GM12878 (cell line): Measurements from ENCODE around the gene RPS6KL1. TPM values are rescaled to one million over a fixed set of nuclear protein-coding genes. Genes with fewer than 3 reads are reported as not detected.

Source experiments
- ATAC-seq: fragments of 200-7000 bp; cut with Tn5 transposase; 3 replicates; pipeline ENCODE4 v1.9.1; 2020; ENCODE audit warnings: mild to moderate bottlenecking, moderate library complexity
- BruUV-seq: library from RNA; stranded (reverse); fragments of 400-500 nt; replicated peaks from 2 replicates; lab custom pipeline; 2021; lab: Mats Ljungman, UMichigan
- CTCF ChIA-PET: fragments of 300-600 bp; sonication (Branson Sonifier 250); formaldehyde crosslinking; extraction: SDS; loops from one replicate; lab custom pipeline; 2021; ENCODE audit warnings: inconsistent platforms; lab: Yijun Ruan, JAX
- POLR2A ChIA-PET: fragments of 350-600 bp; formaldehyde crosslinking; extraction: SDS; loops from one replicate; lab custom pipeline; 2021; ENCODE audit warnings: inconsistent platforms; lab: Charles Lee
- RAD21 ChIA-PET: fragments of 300-600 bp; sonication (Branson Sonifier 250); formaldehyde crosslinking; loops from one replicate; lab custom pipeline; 2023; ENCODE audit warnings: antibody characterized with exemption; ENCODE audit not compliant: unreplicated experiment; lab: Charles Lee
- SMC1A ChIA-PET: fragments of 300-600 bp; sonication (Branson Sonifier 250); formaldehyde crosslinking; loops from one replicate; lab custom pipeline; 2023; ENCODE audit not compliant: unreplicated experiment, uncharacterized antibody; lab: Charles Lee
- DNase-seq: peaks from one replicate; pipeline ENCODE4 v3.0.0-alpha.2; 2011; ENCODE audit warnings: low read depth, low spot score
- FAIRE-seq: peaks from 3 replicates; lab custom pipeline; 2011; peaks lifted over from hg19 to GRCh38; lab: Jason Lieb, UNC
- H2AFZ ChIP-seq: 2 replicates; pipeline ENCODE4 v1.6.0; 2011; ENCODE audit warnings: low read depth, low read length, control low read depth; ENCODE audit not compliant: control insufficient read depth
- H3K27ac ChIP-seq: 2 replicates; pipeline ENCODE4 v1.5.1; 2011; ENCODE audit warnings: control low read depth; ENCODE audit not compliant: control insufficient read depth, insufficient read depth
- H3K27me3 ChIP-seq, 2 experiments: replicated peaks in 1 of 2; 2 replicates each; pipeline versions ENCODE4 v1.6.0 to v1.6.1; 2011; ENCODE audit warnings: low read length in 1 of 2; ENCODE audit not compliant: control insufficient read depth in 2 of 2, insufficient read depth in 2 of 2
- H3K36me3 ChIP-seq, 2 experiments: 2 replicates each; pipeline ENCODE4 v1.5.1; 2011; ENCODE audit warnings: low read length in 1 of 2; ENCODE audit not compliant: control insufficient read depth in 2 of 2, insufficient read depth in 2 of 2
- H3K4me1 ChIP-seq: 2 replicates; pipeline ENCODE4 v1.6.1; 2011; ENCODE audit warnings: mild to moderate bottlenecking, low read length, moderate library complexity, mixed read lengths; ENCODE audit not compliant: control insufficient read depth, insufficient read depth
- H3K4me2 ChIP-seq: 2 replicates; pipeline ENCODE4 v1.6.0; 2011; ENCODE audit warnings: control low read depth; ENCODE audit not compliant: control insufficient read depth, insufficient read depth
- H3K4me3 ChIP-seq: fragments of 200-600 bp; sonication (generic); 2 replicates; pipeline ENCODE4 v1.5.1; 2016
- H3K79me2 ChIP-seq: 2 replicates; pipeline ENCODE4 v1.6.0; 2011; ENCODE audit warnings: low read length; ENCODE audit not compliant: control insufficient read depth, insufficient read depth
- H3K9ac ChIP-seq: 2 replicates; pipeline ENCODE4 v1.8.0; 2011; ENCODE audit warnings: low read length, control low read depth, mixed read lengths; ENCODE audit not compliant: control insufficient read depth, insufficient read depth
- H3K9me3 ChIP-seq: replicated peaks from 3 replicates; pipeline ENCODE4 v1.5.1; 2011; ENCODE audit warnings: mild to moderate bottlenecking, low read length; ENCODE audit not compliant: control insufficient read depth, insufficient read depth
- H4K20me1 ChIP-seq: 2 replicates; pipeline ENCODE4 v1.6.0; 2011; ENCODE audit not compliant: control insufficient read depth, insufficient read depth
- BCL11A ChIP-seq: IDR thresholded peaks from 2 replicates; pipeline ENCODE4 v1.6.1; 2011; ENCODE audit warnings: low read depth, low read length
- EZH2 ChIP-seq: IDR thresholded peaks from 2 replicates; pipeline ENCODE4 v1.6.1; 2012; ENCODE audit warnings: low read depth, mild to moderate bottlenecking, control low read depth, inconsistent platforms, low read length, borderline replicate concordance; ENCODE audit not compliant: control insufficient read depth
- HDAC6 ChIP-seq: fragments of 200-600 bp; sonication (generic); IDR thresholded peaks from one replicate; pipeline ENCODE4 v1.8.0; 2017; ENCODE audit warnings: antibody characterized with exemption; ENCODE audit not compliant: unreplicated experiment
- IRF4 ChIP-seq: IDR thresholded peaks from 2 replicates; pipeline ENCODE4 v1.6.1; 2011; ENCODE audit warnings: low read depth, low read length
- MTA2 ChIP-seq: fragments of 450-650 bp; IDR thresholded peaks from 2 replicates; pipeline ENCODE4 v1.6.1; 2016; ENCODE audit warnings: low read depth, mild to moderate bottlenecking, moderate library complexity
- SMARCA5 ChIP-seq: fragments of 450-650 bp; IDR thresholded peaks from 2 replicates; pipeline ENCODE4 v1.6.1; 2017; ENCODE audit warnings: mild to moderate bottlenecking
- SREBF1 ChIP-seq: IDR thresholded peaks from 2 replicates; pipeline ENCODE4 v1.6.1; 2012; ENCODE audit warnings: mild to moderate bottlenecking, low read length
- SREBF2 ChIP-seq: IDR thresholded peaks from 2 replicates; pipeline ENCODE4 v1.6.1; 2012; ENCODE audit warnings: mild to moderate bottlenecking, low read length
- SRF ChIP-seq, 2 experiments: IDR thresholded peaks; 2 replicates each; pipeline ENCODE4 v1.6.1; 2011; ENCODE audit warnings: low read depth in 2 of 2, low read length in 2 of 2, mild to moderate bottlenecking in 1 of 2, moderate library complexity in 1 of 2
- ZNF622 ChIP-seq: fragments of 450-650 bp; IDR thresholded peaks from 2 replicates; pipeline ENCODE4 v1.6.1; 2017; ENCODE audit warnings: mild to moderate bottlenecking, inconsistent platforms
- WGBS: methylation state at CpG from one replicate; pipeline ENCODE4 v1.1.6; 2016; ENCODE audit warnings: low lambda C conversion rate; ENCODE audit not compliant: insufficient replicate concordance, insufficient coverage; ENCODE audit errors: missing lambda C conversion rate; 5-methylcytosine and 5-hydroxymethylcytosine counted together
- in situ Hi-C: fragments of 300-500 bp; cut with MboI; formaldehyde crosslinking; loops from 9 replicates; pipeline ENCODE4 v1.14.3; 2018; ENCODE audit warnings: mixed read lengths
- intact Hi-C: fragments of 100-400 bp; cut with micrococcal nuclease; formaldehyde crosslinking; loops from one replicate; pipeline ENCODE4 v1.14.2; 2022; ENCODE audit not compliant: unreplicated experiment
- polyA plus RNA-seq, 11 experiments: library from polyadenylated mRNA; depleted of rRNA in 4 of 11; unstranded in 6 of 11; stranded (reverse) in 5 of 11; fragments of >200 nt; fragmentation: Nextera tagmentation in 4 of 11; fragmentation: Illumina TruSeq in 1 of 11; extraction: Ambion mirVana in 4 of 11; extraction: Trizol in 1 of 11; gene quantifications; 1 replicate in 1 of 11; 2 replicates in 10 of 11; pipeline versions ENCODE4 v1.2.1 to v1.2.3, GENCODE V29; 2011 to 2016; ENCODE audit warnings: inconsistent platforms in 2 of 11, missing spikeins in 2 of 11, low read depth in 1 of 11
- total RNA-seq, 4 experiments: library from RNA; depleted of rRNA in 3 of 4; stranded (reverse); fragments of >200 nt in 3 of 4; fragmentation: Illumina TruSeq in 1 of 4; extraction: Trizol in 1 of 4; gene quantifications; 2 replicates each; pipeline versions ENCODE4 v1.2.1 to v1.2.3, GENCODE V29; 2013 to 2021
- TF ChIP-seq, protein P1 (sequence below): fragments of 150-350 bp; IDR thresholded peaks from 2 replicates; pipeline ENCODE4 v1.6.1; 2016; ENCODE audit warnings: low read depth, low read length
- TF ChIP-seq, protein P2 (sequence below): IDR thresholded peaks from 2 replicates; pipeline ENCODE4 v1.6.1; 2012; ENCODE audit warnings: mild to moderate bottlenecking, low read depth, low read length
- TF ChIP-seq, protein P3 (sequence below): IDR thresholded peaks from 2 replicates; pipeline ENCODE4 v1.6.1; 2012; ENCODE audit warnings: improper control_type of control experiment, low read depth, low read length; ENCODE audit not compliant: insufficient replicate concordance

RPS6KL1 gene
- total and polyA plus RNA-seq, 10 of the 15 experiments (the other 5 are each of a cell fraction or from before 2014, with no cell fraction given), result 0.04 to 4.2 (median 2.0) TPM

DNA sequence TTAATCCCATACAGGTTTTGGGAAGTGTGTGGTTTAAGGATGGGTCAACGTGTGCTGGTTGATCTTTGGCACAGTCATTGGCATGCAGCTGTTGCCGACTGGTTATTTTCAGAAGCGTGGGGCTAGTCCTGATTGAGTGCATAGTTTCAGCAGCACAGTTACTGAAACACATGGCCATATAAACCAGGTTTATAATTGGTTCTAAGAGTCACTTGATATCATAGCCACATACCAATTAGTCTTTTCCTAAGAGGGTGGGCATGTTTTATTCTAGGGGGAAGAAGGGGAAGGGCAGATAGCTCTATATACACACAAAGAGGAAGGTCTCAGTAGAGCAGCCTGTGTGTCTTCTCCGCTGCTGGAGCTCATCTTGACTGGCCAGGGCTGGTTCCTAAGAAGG lies 11.0 kb upstream of the RPS6KL1 start:
- Histone ChIP-seq H3K36me3 (no peaks in the 10 kb centered on the region), H3K4me2 (no peak overlapping the region), H3K27me3 (no peaks in the 10 kb centered on the region), H3K4me1 (peaks cover 12% of the 10 kb centered on the region), H3K9me3 (no peaks in the 10 kb centered on the region; the same call in 2 of the 3 replicates), H4K20me1 (no peaks in the 10 kb centered on the region), H3K4me3 (no peak overlapping the region), H3K9ac (no peak overlapping the region), H3K79me2 (no peaks in the 10 kb centered on the region), H3K27ac (no peak overlapping the region), H2AFZ (no peak overlapping the region)
- ATAC-seq (no peak), FAIRE-seq (no peak), DNase-seq (no peak)
- SMC1A ChIA-PET, result interaction anchor here (0.6 to 1.3 kb wide), 2 partner anchors 8 to 364 kb away, joined by 3 read pairs; no protein-coding TSS in a partner anchor
- TF ChIP-seq SREBF2 (no peak), MTA2 (no peak), SMARCA5 (no peak), IRF4 (no peak), SRF (IDR thresholded peaks at IDR 0.05; ENCODE audit: low read depth in 2 of 2, low read length in 2 of 2) (no peak), SREBF1 (no peak), BCL11A (no peak), ZNF622 (no peak), HDAC6 (no peak), EZH2 (no peak)
- TF ChIP-seq, protein P1, sequence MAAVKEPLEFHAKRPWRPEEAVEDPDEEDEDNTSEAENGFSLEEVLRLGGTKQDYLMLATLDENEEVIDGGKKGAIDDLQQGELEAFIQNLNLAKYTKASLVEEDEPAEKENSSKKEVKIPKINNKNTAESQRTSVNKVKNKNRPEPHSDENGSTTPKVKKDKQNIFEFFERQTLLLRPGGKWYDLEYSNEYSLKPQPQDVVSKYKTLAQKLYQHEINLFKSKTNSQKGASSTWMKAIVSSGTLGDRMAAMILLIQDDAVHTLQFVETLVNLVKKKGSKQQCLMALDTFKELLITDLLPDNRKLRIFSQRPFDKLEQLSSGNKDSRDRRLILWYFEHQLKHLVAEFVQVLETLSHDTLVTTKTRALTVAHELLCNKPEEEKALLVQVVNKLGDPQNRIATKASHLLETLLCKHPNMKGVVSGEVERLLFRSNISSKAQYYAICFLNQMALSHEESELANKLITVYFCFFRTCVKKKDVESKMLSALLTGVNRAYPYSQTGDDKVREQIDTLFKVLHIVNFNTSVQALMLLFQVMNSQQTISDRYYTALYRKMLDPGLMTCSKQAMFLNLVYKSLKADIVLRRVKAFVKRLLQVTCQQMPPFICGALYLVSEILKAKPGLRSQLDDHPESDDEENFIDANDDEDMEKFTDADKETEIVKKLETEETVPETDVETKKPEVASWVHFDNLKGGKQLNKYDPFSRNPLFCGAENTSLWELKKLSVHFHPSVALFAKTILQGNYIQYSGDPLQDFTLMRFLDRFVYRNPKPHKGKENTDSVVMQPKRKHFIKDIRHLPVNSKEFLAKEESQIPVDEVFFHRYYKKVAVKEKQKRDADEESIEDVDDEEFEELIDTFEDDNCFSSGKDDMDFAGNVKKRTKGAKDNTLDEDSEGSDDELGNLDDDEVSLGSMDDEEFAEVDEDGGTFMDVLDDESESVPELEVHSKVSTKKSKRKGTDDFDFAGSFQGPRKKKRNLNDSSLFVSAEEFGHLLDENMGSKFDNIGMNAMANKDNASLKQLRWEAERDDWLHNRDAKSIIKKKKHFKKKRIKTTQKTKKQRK, result no peak
- TF ChIP-seq, protein P2, sequence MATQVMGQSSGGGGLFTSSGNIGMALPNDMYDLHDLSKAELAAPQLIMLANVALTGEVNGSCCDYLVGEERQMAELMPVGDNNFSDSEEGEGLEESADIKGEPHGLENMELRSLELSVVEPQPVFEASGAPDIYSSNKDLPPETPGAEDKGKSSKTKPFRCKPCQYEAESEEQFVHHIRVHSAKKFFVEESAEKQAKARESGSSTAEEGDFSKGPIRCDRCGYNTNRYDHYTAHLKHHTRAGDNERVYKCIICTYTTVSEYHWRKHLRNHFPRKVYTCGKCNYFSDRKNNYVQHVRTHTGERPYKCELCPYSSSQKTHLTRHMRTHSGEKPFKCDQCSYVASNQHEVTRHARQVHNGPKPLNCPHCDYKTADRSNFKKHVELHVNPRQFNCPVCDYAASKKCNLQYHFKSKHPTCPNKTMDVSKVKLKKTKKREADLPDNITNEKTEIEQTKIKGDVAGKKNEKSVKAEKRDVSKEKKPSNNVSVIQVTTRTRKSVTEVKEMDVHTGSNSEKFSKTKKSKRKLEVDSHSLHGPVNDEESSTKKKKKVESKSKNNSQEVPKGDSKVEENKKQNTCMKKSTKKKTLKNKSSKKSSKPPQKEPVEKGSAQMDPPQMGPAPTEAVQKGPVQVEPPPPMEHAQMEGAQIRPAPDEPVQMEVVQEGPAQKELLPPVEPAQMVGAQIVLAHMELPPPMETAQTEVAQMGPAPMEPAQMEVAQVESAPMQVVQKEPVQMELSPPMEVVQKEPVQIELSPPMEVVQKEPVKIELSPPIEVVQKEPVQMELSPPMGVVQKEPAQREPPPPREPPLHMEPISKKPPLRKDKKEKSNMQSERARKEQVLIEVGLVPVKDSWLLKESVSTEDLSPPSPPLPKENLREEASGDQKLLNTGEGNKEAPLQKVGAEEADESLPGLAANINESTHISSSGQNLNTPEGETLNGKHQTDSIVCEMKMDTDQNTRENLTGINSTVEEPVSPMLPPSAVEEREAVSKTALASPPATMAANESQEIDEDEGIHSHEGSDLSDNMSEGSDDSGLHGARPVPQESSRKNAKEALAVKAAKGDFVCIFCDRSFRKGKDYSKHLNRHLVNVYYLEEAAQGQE, result no peak
- TF ChIP-seq, protein P3, sequence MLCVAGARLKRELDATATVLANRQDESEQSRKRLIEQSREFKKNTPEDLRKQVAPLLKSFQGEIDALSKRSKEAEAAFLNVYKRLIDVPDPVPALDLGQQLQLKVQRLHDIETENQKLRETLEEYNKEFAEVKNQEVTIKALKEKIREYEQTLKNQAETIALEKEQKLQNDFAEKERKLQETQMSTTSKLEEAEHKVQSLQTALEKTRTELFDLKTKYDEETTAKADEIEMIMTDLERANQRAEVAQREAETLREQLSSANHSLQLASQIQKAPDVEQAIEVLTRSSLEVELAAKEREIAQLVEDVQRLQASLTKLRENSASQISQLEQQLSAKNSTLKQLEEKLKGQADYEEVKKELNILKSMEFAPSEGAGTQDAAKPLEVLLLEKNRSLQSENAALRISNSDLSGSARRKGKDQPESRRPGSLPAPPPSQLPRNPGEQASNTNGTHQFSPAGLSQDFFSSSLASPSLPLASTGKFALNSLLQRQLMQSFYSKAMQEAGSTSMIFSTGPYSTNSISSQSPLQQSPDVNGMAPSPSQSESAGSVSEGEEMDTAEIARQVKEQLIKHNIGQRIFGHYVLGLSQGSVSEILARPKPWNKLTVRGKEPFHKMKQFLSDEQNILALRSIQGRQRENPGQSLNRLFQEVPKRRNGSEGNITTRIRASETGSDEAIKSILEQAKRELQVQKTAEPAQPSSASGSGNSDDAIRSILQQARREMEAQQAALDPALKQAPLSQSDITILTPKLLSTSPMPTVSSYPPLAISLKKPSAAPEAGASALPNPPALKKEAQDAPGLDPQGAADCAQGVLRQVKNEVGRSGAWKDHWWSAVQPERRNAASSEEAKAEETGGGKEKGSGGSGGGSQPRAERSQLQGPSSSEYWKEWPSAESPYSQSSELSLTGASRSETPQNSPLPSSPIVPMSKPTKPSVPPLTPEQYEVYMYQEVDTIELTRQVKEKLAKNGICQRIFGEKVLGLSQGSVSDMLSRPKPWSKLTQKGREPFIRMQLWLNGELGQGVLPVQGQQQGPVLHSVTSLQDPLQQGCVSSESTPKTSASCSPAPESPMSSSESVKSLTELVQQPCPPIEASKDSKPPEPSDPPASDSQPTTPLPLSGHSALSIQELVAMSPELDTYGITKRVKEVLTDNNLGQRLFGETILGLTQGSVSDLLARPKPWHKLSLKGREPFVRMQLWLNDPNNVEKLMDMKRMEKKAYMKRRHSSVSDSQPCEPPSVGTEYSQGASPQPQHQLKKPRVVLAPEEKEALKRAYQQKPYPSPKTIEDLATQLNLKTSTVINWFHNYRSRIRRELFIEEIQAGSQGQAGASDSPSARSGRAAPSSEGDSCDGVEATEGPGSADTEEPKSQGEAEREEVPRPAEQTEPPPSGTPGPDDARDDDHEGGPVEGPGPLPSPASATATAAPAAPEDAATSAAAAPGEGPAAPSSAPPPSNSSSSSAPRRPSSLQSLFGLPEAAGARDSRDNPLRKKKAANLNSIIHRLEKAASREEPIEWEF, result no peak
- RAD21 ChIA-PET, result interaction anchor here (1.3 kb wide), 1 partner anchor 10 kb away, joined by 5 read pairs; no protein-coding TSS in a partner anchor
- BruUV-seq, result no TSS peak
- in situ Hi-C loops, result no loop called here
- WGBS, result 42% methylated on average over 4 of the region's 4 CpGs
- POLR2A ChIA-PET, result interaction anchor here (0.5 to 1.2 kb wide), 2 partner anchors 8 to 579 kb away, joined by 3 to 6 read pairs; no protein-coding TSS in a partner anchor
- CTCF ChIA-PET, result interaction anchor here (0.7 to 1.5 kb wide), 5 partner anchors 9 to 73 kb away, joined by 3 to 10 read pairs (median 6); no protein-coding TSS in a partner anchor
- intact Hi-C loops, result no loop called here
